ENCODE data around the gene SP140.
"Not testable (repeated sequence)": the region's sequence is repeated elsewhere in the genome, so short reads cannot be mapped to it uniquely, and the experiment has no call there.

Gene SP140

DNA sequence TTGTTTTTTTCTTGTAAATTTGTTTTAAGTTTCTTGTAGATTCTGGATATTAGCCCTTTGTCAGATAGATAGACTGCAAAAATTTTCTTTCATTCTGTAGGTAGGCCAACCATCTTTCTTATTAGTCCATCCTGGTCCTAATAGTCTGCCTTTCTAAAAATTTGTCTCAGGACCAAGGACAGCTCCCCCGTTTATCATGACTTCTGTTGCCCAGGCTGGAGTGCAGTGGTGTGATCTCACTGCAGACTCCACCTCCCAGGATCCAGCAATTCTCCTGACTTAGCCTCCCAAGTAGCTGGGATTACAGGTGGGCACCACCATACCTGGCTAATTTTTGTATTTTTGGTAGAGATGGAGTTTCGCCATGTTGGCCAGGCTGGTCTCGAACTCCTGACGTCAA is 63.8 kb downstream of the SP140 start:
- peak; percentile 27 for DNase-seq (ENCODE audit: low read depth)

DNA sequence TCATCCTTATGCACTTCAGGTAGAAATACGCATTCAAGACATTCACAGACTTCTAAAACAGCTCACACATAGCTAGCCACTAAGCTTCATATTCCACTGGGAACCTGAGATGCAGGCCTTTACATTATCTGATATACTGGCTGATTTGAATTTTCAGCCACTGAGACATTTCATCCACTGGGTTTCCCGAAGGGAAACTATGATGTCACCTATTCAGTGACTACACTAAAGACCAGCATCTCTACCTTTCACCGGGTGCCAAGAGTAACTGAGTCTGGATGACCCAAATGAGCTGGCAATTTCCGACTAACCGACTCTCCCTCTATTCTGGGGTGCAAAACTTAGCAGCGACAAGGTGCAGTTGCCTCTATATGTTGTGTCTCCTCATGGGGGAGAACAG is 69.7 kb downstream of the SP140 start:
- no peak for DNase-seq (ENCODE audit: low read depth)

DNA sequence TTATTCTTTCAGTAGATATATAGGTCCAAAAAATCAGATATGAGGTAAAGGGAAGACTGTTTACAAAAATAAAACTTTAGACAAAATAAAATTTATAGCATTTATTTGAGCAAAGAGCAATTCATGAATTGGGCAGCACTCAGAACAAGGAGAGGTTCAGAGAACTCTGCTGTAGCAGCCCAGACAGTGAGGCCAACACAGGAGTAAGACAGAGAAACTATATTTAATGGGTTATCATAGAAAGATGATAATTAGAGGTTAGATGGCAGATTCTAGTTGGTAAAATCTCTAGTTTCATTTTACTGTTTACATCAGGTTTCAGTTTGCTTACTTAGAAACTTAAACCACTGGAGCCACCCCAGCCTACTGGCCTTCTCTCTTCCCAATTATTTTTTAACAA is 71.4 kb downstream of the SP140 start:
- DNase-seq (ENCODE audit: low read depth) = no peak

DNA sequence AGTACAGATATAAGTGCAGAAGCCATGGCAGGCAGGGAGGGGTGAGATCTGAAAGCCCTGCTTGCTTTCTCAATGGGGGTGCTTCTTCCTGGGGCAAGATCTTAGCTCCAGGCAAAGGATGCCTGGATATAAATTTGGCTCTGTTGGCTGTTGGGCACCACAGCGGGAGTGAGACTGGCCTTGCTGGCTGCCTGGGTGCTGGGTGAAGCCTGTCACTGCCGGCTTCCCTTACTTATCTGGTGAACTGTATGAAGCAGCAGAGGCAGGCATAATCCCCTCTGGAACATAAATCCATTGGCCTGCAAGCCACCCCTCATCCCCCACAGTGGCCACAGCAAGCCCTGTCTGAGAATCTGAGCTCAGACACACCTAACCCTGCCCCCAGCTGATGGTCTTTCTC is 74.1 kb downstream of the SP140 start:
- DNase-seq (ENCODE audit: low read depth) = no peak

DNA sequence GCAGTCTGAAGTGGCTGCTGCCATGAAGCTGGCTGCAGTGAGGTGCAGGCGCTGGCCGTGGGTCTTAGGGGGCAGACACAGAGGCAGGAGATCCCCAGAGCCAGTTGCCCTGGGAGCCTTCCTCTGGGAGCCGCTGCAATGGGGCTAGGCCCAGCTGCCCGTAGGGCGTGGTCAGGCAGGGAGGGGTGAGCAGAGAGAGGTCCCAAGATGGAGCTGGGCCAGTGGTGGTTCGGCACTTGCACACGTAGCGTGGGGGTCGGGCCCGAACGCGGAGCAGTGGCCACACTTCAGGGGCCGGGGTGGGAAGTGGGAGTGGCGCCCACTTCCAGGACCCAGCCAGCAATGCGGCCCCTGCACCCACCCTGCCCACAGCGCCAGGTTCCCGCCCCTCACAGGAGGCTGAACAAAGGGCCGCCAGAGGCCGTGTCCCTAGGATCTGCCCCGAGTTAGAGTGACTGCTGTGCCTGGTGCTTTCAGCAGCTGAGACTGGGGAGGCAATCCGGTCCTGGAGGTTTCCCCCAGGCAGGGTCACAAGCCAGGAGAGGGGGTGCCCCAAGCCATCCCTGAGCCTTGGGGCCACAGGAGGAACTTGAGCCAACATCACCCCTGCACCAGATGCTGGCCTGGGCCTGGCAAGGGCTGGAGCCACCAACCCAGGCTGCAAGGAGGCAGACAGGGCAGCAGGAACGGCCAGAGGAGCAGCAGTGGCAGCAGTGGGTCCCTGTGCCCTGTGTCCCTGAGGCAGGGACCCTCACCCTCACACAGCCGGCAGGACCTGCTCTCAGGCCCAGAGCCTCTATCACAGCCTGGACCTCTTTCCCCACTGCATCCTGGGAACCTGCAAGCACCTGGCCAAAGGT is 80.1 kb downstream of the SP140 start:
- DNase-seq (ENCODE audit: low read depth) = no peak

DNA sequence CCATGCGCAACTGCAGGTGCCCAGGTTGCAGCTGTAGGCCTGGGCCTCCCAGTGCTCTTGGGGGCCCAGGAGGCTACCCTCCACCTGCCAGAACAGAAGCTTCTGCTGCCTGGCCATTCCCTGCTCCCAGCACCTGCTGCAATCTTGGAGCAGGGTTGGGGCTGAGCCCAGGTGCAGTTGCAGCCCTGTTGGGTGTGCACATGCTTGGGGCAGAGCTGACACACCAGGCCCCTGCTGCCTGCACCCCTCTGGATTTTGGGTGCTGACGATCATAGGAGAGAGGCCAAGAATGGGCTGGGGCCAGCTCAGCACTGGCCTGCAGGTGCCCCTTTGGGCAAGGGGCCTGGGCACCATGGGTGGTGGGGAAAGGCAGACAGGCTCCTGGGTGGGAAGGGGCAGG is 80.9 kb downstream of the SP140 start:
- DNase-seq (ENCODE audit: low read depth) = no peak

DNA sequence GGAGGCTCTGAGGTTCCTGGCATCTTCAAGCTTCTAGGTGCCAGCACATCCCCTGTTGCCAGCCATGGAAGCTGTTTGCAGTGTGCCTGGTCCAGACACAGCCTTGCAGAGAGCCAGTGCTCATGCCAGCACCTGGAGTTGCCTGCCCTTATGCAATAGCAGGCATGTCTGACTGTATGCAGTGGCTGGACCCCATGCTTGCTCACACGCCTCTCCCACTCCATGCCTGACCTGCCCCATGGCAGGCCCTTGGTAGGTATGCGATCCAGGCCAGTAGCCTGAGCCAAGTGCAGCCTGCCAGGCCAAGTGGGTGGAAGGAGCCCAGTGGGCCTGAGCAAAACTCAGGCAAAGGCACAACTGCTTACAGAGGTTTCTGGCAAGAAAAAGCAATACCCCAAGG is 81.9 kb downstream of the SP140 start:
- DNase-seq (ENCODE audit: low read depth) = no peak

DNA sequence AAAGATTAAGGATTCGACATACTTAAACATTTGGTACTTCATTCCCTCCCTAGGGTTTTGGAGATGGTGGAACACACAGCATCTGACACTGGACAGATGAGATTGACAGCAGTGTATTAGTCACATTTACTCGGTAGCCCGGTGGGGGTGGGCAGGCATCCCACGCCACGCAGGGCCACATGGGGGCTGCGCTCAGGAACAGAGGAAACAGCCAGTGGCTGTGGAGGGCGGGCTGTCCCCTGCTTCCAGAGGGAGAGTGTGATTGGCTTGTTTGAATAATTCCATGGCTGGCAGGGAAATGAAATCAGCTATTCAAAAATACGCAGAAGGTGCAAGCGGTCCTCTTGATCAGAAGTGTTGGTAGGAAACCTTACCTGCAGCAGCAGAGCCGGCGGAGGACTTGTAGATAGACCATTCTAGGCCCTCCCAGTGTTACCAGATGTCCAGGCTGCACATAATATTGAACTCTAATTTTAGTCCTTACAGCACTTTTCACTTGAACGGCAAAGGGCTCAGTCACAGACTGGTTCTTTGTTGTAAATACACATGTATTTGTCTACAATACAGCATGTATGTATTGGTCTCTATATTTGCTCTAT is 83.0 kb downstream of the SP140 start:
- DNase-seq (ENCODE audit: low read depth) = no peak

DNA sequence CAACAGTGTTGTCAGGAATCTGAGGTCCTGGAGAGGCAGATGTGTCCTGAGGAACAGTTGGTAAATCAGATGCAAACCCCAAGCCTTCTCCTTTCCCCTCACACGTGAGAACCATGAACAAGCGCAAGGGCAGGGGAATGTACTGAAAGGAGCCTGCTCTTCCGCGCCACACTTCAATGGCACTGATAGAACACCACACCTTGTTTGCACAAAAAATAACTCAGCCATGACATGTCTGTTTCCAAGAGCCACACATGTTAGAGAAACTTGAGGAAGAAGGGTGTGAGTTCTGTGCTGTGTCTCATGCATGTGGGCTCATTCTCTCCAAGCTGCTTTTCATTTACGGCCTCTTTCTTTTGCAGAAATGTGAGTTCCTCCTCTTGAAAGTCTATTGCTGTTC is 85.3 kb downstream of the SP140 start:
- DNase-seq (ENCODE audit: low read depth) = not testable (repeated sequence)

DNA sequence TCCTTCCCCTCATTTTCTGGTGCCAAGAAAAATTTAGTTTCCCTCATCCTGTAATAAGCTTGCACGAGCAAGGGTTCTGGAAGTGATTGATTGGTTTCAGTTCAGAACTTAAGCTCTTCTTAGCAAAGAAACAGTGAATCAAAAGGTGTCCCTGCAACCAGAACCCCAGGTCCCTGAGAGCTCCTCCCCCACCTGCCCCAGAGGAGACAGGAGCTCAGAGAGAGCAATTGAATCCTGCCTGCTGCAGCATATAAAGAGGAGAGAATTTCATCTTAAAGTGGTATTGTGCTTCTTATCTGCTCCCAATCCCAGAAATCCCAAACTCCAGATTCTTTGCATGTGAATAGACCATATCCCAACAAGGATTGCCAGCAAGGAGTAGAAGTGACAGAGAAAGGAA is 86.1 kb downstream of the SP140 start:
- DNase-seq (ENCODE audit: low read depth) = not testable (repeated sequence)

DNA sequence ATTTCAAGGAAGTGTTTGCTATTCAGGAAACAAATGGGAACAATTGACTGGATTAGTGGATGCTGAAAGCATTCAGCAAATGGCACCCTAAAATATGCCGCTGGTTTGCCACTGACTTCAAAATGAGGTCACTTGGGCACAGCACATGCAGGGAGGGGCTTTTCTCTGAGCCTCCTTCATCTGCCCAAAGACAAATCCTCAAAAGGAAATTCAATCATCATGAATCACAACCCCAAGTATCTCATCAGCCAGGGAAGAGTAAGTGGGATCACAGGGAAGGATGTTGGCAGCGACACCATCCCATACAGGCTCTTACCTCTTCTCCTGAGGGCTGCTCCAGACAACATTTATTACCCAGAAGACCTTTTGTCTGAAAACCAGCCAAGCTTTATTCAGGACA is 87.1 kb downstream of the SP140 start:
- DNase-seq (ENCODE audit: low read depth) = peak; percentile 30

DNA sequence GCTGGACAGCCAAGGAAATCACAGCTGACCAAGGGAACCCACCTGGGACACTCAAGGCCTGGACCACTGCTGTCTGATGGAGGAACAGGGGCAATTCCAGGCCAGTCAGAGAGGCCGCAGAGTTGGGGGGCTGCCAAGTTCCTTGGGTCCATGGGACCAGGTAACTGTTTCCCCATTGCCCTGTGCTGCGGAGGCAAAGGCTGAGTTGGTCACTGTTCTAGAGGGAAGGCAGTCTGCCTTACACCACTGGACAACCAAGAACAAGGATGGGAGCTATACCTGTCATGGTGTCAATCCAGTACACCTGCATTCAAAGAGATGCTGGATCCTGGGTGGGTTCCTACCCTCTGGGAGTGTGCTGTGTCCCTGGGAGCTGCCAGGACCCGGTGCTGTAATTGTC is 91.8 kb downstream of the SP140 start:
- no peak for DNase-seq (ENCODE audit: low read depth)

DNA sequence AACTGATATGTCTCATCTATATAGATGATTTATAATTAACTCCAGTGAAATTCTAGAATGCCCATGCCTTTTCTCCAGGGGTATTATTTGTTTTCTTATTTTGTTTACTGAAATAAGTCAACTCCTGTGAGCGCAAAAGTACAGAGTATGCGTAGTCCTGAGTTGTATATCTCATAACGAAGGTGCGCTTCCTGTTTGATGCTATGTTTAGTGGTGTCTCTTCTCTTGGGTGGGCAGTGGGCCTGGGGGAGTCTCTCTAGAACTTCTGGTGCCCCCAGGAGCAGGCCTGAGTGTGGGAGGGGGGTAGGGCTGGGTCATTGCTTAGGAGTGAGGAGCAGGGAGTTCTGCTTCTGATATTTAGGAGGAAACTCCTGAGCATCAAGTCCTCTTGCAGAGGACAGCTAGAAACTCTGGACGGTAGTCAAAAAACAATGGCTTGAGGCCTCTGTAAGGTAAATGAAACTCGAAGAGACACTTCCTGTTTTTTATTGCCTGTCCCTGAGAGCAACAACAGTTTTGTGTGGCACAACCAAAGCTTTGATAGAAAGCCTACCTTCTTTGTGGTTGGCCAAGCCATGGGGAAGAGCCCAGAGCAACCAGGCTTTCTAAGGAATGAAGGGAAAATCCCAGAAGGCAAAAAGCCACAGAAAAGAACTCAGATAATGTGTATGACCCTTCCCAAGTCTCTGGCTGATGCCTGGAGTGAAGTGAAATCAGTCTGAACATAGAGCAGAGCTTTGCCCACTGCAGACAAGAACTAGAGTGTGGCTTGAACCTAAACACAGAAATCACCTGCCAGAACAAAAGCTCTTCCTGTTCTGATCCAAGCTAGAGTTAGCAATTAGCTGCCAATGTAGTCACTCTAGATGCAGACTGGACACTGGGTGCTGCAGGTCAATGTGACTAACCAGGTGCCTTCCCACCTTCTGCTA is 92.9 kb downstream of the SP140 start:
- no peak for DNase-seq (ENCODE audit: low read depth)

DNA sequence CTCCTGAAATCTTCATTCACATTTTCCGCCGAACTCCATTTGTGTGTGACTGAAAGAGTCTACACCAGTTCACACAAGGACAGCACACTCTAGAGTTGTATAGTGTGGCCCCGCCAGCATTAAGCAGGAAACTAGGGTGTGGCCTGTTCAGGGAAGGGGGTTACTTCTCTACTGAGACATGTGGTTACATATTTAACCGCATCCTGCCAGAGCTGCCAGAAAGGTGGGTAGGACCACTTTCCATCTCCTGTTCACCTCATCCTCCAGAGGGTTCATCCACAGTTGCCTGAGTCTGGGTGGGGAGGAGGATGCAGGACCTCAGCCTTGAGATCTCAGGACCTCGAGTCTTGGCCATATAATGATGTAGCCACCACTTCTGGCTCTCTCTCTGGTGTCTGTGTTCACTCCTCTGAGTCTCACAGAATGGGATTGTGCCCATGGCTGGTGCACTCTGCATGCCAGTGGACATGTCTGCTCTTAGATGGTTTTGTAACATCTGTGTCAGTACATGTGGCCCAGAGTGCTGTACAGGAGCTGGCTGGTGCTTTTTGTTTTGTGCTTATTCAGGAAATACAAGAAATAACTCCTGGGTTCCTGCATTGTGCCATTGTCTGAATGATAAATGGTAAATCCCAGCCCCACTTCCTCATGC is 93.8 kb downstream of the SP140 start:
- no peak for DNase-seq (ENCODE audit: low read depth)

DNA sequence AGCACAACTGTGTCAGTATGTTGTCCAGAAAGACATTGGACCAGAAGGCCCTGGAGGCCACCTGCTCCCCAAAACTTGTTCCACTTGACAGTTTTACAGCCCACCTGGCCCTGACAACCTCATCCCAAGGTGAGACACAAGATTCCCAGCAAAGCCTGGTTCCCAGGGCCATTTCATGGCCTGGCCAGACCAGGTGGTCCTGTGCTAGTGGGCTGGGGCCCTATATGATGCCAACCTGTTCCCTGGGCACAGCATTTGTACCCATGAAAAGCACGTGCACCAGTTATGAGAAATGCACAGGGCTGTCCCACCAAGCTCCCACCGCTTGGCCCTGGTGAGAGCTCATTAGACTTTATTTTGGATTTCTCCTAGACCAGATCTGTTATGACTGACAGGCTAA is 95.5 kb downstream of the SP140 start:
- DNase-seq (ENCODE audit: low read depth) = no peak

DNA sequence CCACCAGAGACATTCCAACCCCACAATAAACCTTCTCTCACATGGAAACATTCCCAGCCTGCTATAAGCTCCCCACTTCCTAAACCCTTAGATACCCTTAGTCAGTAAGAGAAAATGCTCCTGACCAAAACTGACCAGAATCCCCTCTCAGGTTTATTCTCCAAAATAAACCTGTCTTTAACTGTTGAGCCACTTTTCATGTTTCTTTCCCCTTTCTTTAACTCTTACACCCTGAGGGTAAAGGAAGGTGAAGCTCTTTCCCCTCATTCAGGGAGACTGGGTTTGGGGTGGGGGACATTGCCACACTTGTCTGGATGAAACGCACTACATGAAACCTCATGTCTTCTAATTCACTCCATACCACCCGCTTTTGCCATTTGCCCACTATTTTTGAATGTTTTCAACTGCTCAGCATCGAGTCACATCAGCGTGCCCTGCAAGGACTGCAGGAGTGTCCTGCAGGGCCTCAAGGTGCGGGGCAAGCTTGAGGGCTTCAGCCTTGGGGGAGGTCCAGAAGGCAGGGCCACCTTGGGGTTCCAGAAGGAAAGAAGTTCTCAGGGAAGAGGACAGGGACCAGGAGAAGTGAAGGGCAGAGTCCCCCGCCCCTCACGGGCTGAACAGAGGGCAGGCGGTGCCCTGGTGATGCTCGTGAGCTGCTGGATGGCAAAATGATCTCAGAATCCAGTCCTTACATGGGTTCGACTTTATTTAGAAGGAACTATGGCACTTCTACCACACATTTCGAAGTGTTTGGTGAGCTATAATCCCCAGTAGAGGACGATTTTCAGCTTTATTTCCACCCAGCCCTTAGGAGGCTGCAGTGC is 97.2 kb downstream of the SP140 start:
- no peak for DNase-seq (ENCODE audit: low read depth)

DNA sequence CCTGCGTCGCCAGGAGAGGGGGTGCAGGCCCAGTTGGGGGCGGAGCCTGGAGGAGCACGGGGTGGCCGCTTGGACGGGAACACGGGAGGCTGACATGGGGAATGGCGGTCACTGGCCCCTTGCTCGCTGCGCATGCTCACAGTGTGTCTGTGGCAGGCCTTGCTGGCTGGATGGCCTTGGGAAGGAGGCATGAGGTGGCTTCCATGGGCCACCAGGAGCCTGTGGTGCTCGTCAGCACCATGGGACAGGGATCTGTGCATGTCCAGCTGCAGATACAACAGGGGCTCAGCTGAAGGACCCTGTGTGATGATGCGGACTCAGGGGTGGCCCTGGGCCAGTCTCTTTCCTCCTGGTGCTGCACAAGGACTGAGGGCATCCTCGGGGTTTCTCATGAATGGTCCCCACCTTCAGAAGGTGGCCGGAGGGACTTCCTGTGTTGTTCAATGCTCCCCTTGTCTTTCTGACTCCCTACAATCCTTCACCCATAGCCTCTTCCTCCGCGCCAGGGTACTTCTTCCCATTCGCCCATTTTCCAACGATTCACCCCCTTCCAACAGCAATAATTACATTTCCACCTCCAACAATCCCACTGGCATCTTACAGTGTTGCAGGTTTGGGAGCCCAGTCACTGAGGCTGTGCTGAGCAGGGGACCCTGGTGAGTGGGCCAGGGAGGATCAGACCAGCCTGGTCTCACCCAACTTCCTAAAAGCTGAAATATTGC is 98.0 kb downstream of the SP140 start:
- no peak for DNase-seq (ENCODE audit: low read depth)

DNA sequence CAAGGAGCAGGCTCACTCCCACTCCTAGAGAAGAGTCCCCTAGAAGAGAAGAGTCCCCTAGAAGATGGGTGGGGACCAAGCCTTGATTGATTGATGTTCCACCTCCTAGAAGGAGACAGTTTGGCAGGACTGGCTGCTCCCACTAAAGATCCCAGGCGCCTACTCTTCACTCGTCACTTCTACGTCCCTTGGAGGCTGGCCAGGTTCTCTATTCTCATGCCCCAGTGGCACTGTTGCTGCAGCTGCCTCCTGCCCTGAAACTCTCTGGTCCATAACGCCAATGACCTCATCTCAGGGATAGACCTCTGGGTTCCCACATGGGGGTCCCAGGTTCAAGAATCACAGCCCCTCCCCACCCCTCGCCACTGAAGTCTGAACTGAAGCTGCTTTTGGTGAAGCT is 99.0 kb downstream of the SP140 start:
- no peak for DNase-seq (ENCODE audit: low read depth)

DNA sequence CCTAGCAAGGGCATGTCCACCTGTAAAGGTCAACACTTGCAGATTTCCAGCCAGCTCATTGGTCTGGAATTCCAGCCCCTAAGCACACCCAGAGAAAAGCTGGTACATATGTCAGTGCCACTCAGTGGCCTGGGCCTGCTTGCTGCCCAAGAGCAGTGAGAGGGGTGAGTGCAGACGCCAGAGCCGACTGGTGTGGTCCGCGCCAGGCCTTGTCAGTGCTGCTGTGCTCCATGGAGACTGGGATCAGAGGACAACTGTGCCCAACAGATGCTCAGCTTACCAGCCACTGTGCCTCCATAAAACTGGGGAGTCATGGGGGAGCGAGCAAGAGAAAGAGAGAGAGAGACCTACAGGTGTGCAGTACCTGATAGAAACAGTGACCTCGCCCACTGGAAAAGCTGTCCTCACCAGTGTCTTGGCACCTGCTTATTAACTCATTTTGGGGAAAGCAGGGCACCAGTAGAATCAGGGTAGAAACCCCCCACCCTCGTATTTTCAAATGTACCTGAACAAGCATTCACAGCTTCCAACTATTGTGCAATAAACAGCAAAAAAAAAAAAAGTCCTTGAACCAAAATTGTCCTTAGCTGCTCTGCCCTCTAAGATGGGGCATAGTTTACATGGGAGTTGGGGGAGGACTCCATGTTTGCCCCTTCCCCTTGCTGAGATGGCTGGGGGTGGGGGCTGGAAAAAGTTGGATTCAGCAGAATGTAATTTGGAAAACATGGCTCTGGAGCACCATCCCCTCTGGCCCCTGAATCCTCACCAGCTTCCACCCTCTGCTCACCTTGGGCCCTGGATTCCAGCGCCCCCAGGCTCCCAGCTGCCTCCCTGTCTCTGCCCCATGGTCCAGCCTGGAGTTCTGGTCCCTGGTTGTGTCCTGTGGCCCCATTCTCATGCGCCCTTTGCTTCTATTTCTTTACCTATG is 100.0 kb downstream of the SP140 start:
- DNase-seq (ENCODE audit: low read depth) = no peak

Measured in iris pigment epithelial cell (primary cell).